NK-92 treated with Interleukin-12 subunit alpha and Interleukin-12 subunit beta, amount 100 ng/mL, for 24 hours (cell line): ENCODE results near the gene ZBTB7C.
"Not testable (repeated sequence)": the region's sequence is repeated elsewhere in the genome, so short reads cannot be mapped to it uniquely, and the experiment has no call there.

Experiments
- DNase-seq: peaks from one replicate; lab custom pipeline; 2025; lab: John Stamatoyannopoulos, UW

The ZBTB7C gene

DNA sequence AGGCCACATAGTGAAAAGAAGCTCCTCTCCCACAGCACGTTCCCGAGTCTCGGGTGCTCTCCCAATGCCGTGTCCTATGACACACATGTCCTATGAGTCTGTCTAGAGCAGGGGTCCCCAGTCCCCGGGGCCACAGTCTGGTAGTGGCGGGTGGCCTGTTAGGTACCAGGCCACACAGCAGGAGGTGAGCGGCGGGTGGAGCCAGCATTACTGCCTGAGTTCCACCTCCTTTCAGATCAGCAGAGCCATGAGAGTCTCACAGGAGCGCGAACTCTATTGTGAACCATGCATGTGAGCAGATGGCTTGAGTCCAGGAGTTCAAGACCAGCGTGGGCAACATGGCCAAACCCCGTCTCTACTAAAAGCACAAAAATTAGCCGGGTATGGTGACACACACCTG, 112.6 kb downstream of the ZBTB7C start:
- no peak for DNase-seq

DNA sequence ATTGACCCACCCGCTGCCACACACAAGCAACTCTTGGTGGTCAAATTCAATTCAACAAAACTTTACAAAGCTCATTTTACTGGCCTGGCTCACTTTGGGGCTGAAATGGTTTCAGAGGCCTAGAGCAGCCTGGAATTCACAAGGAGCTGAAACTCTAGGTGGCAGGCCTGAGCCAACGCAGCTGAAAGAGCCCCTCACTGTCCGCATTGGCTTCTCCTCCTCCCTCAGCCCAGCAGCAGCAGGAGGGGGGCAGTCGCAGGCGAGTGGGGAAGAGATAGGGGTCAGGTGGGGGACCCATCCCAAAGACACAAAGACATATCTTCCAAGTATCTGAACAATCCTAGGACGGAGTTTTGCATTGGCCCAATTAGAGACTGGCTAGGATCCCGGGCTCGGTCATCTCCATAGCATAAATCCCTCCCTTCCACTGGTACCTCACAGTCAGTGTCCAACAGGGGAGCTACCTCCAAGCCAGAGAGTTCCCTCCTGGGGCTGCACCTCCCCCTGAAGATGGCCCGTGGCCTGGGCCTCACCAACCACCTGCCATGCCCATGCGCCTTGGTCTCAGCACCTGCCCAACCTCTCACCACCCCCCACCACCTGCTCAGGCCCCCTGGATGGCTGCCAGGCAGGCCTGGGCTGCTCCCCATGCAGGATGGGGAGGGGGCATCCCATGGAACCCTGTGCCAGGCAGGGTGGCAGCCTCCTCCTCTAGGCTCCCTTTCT, 113.4 kb downstream of the ZBTB7C start:
- DNase-seq, result no peak

GRCh38 chr18:48294899-48295585, 114.1 kb downstream of the ZBTB7C start:
- no peak for DNase-seq

GRCh38 chr18:48293954-48294898, 115.0 kb downstream of the ZBTB7C start:
- no peak for DNase-seq

DNA sequence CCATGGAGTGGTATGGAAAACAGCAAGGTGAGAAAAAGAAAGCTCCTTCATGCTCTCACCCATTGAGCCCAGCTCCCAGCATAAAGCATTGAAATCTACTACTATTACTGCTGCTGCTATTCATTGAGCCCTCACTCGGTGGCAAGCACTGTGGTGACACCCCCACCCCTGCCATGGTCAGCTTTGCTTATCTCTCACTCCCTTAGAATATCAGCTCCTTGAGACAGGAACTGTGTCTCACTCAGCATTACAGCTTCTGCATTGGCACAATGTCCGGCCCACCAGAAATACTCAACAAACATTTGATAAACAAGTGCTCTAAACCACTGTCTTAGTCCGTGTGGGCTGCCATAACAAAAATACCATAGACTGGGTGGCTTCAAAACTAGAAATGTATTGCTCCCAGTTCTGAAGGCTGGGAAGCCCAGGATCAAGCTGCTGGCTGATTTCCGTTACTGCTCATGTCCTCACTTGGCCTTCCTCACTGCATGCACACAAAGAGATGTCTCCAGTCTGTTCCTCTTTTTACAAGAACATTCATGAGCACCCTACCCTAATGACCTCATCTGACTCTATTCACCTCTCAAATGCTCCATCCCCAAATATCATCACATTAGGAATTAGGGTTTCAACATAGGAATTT, 116.3 kb downstream of the ZBTB7C start:
- DNase-seq, result no peak

- no peak for DNase-seq
Measured at GRCh38 chr18:48292229-48292628, 117.0 kb downstream of the ZBTB7C start.

- no peak for DNase-seq
Measured at GRCh38 chr18:48290162-48290926, 118.8 kb downstream of the ZBTB7C start.

GRCh38 chr18:48284743-48285142, 124.4 kb downstream of the ZBTB7C start:
- DNase-seq, result no peak

- not testable (repeated sequence) for DNase-seq
Measured at GRCh38 chr18:48284011-48284410, 125.2 kb downstream of the ZBTB7C start.

- DNase-seq, result not testable (repeated sequence)
Measured at GRCh38 chr18:48281460-48281859, 127.7 kb downstream of the ZBTB7C start.

DNA sequence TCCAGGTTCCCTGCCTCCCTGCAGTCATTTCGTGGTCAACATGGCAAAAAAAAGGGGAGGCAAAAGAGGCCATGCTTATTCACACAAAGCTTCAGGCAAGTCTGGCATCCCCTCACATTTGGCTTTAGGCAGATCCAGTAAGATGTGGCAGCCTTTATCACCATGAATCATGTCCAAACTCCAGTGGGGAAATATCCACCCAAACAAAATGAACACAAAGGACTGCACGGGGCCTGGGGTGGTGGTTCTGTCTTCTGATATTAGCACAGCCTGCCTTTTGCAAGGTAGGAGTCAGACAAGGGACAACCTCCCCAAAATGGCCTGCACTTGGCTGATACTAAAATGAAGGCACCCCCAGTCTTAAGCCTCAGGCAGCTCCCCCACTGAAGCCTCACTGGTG, 129.9 kb downstream of the ZBTB7C start:
- no peak for DNase-seq

GRCh38 chr18:48278081-48278480, 131.1 kb downstream of the ZBTB7C start:
- DNase-seq, result no peak

- no peak for DNase-seq
Measured at GRCh38 chr18:48274301-48274700, 134.9 kb downstream of the ZBTB7C start.

- DNase-seq, result no peak
Measured at GRCh38 chr18:48270929-48271328, 138.3 kb downstream of the ZBTB7C start.

DNA sequence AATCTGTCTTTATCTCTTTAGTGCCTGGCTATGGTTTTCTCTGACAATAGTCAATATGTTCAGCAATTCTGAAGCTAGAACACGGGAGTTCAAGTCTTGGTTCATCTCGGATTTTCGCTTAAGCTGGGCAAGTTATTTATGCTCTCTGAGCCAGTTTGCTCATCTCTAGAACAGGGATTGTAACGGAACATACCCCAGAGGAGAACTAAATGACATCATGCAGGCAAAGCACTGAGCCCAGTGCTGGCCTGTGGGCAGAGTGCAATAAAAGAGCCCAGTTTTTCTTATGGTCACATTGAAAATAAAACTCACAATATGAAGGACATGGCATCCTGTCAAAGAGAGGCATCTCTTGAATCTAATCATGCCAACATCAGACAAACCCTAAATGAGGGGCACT, 143.9 kb downstream of the ZBTB7C start:
- DNase-seq, result no peak

- no peak for DNase-seq
Measured at GRCh38 chr18:48263914-48264902, 145.0 kb downstream of the ZBTB7C start.

DNA sequence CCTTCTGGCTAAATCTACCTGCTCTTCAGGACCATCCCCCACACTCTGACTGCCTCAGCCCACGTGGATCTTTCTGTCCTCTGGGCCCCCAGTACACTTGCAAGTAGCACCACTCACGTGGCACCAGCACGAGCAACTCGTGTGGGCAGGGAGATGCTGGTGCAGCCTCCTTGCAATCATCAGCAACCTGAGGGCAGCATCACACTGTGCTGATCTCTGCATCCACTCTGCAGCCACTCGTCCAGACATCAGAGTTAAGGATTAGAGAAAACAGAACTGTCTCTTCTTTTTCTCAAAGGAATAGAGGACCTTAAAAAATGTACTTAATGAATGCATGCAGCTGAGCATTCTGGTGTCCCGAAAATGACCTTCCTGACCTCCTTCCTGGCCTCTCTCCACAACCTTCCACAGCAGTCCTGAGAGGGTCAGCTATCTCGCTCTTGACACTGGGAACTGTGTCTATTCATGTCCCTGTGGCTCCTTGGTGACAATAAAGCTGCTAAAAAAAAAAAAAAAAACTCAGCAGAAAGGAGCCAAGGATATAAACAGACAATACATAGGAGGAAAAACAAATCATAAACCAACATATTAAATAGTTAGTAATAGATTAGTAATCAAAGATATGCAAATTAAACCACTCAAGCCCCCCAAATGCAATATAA, 145.9 kb downstream of the ZBTB7C start:
- no peak for DNase-seq

DNA sequence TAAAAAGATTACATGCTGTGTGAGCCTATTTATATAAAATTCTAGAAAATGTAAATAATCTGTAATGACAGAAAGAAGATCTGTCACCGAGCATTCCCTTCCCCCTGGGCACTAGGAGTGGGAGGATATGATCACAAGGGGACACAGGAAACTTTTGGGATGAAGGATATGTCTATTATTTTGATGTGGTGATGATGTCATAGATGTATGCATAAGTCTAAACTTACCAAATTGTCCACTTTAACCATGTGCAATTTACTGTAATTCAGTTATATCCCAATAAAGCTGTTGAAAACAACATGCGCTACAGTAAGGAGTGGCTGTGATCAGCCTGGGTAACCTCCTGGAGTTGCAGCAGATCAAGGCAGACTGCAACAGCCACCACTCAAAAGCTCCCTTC, 148.9 kb downstream of the ZBTB7C start:
- DNase-seq, result no peak

GRCh38 chr18:48256848-48257247, 152.3 kb downstream of the ZBTB7C start:
- no peak for DNase-seq
